Transverse colon (tissue), 4 donors: ENCODE results near the gene ANKRD24. TPM values are rescaled to one million over a fixed set of nuclear protein-coding genes. Genes with fewer than 3 reads are reported as not detected.
A peak's percentile ranks its signal among the peaks of the same experiment; 100 is the strongest.
"Not testable (repeated sequence)": the region's sequence is repeated elsewhere in the genome, so short reads cannot be mapped to it uniquely, and the experiment has no call there.

Experiments used
- DNase-seq: peaks from one replicate; pipeline ENCODE4 v3.0.0-alpha.2; 2019
- H3K27ac ChIP-seq, 4 donors: fragments of 200-600 bp; sonication (generic); 2 replicates each; pipeline ENCODE4 v1.5.1; 2016 to 2018; ENCODE audit warnings: inconsistent platforms in 4 of 4
- H3K27me3 ChIP-seq: fragments of 200-600 bp; sonication (generic); 2 replicates; pipeline ENCODE4 v1.5.1; 2017; ENCODE audit warnings: inconsistent platforms
- H3K36me3 ChIP-seq, 4 donors: fragments of 200-600 bp; sonication (generic); 2 replicates each; pipeline ENCODE4 v1.5.1; 2017 to 2019; ENCODE audit warnings: inconsistent platforms in 4 of 4
- H3K4me1 ChIP-seq, 4 donors: fragments of 200-600 bp; sonication (generic); 2 replicates each; pipeline ENCODE4 v1.5.1; 2017 to 2020; ENCODE audit warnings: inconsistent platforms in 4 of 4
- H3K4me3 ChIP-seq, 4 donors: fragments of 200-600 bp; sonication (generic); 1 replicate in 1 of 4; 2 replicates in 3 of 4; pipeline versions ENCODE4 v1.5.1 to v1.6.1; 2017 to 2019; ENCODE audit warnings: inconsistent platforms in 4 of 4
- H3K9me3 ChIP-seq, 2 donors: fragments of 200-600 bp; sonication (generic); 2 replicates each; pipeline ENCODE4 v1.5.1; 2017 to 2019; ENCODE audit warnings: inconsistent platforms in 2 of 2
- CTCF ChIP-seq, 5 experiments: fragments of 200-600 bp in 3 of 5; fragments of 450-650 bp in 2 of 5; sonication (generic) in 3 of 5; IDR thresholded peaks; 1 replicate in 2 of 5; 2 replicates in 3 of 5; pipeline ENCODE4 v1.5.1; 2016 to 2017; ENCODE audit warnings: antibody characterized with exemption in 5 of 5, inconsistent platforms in 3 of 5, mild to moderate bottlenecking in 2 of 5, moderate library complexity in 1 of 5
- EP300 ChIP-seq: sonication (generic); formaldehyde crosslinking; IDR thresholded peaks from one replicate; pipeline ENCODE4 v1.6.1; 2017; ENCODE audit warnings: antibody characterized with exemption, low read depth
- POLR2A ChIP-seq: fragments of 450-650 bp; IDR thresholded peaks from one replicate; pipeline ENCODE4 v1.6.1; 2016; ENCODE audit warnings: antibody characterized with exemption, mild to moderate bottlenecking, moderate library complexity
- POLR2AphosphoS5 ChIP-seq, 3 donors: sonication (generic); formaldehyde crosslinking; IDR thresholded peaks; one replicate each; pipeline ENCODE4 v1.6.1; 2016; ENCODE audit warnings: antibody characterized with exemption in 3 of 3
- whole genome bisulfite sequencing, 2 donors: methylation state at CpG; one replicate each; pipeline ENCODE4 v1.1.5; 2018; ENCODE audit warnings: low coverage in 1 of 2; 5-methylcytosine and 5-hydroxymethylcytosine counted together
- in situ Hi-C, 4 donors: fragments of 200-750 bp; cut with MboI; loops; one replicate each; pipeline versions ENCODE4 v1.15.0 to v1.15.1; 2017; ENCODE audit warnings: low sequenced_read_pairs in 3 of 4, low pct_ligation_motif_present in 1 of 4, low pct_unique_long_range_greater_than_20kb in 1 of 4
- intact Hi-C: fragments of 100-400 bp; cut with DNase I; formaldehyde crosslinking; loops from one replicate; pipeline ENCODE4 v1.15.1; 2023; ENCODE audit warnings: low total_unique reads
- total RNA-seq, 4 donors: library from RNA; depleted of rRNA; stranded (reverse); fragments of >200 nt; gene quantifications; one replicate each; pipeline ENCODE4 v1.1.0, GENCODE V29; 2016

The ANKRD24 gene
- total RNA-seq, 4 donors from 2014 or later = 1.2 to 6.4 (median 2.1) TPM

- TF ChIP-seq CTCF (IDR thresholded peaks at IDR 0.05) (no peak), POLR2AphosphoS5 (IDR thresholded peaks at IDR 0.05) (no peak), EP300 (no peak), POLR2A (no peak)
- peaks cover 15% of the 10 kb centered on the region for H3K27me3 ChIP-seq
- H3K4me1 ChIP-seq = no peaks in the 10 kb centered on the region
- no peaks in the 10 kb centered on the region for H3K36me3 ChIP-seq
- H3K9me3 ChIP-seq = no peaks in the 10 kb centered on the region
- WGBS, 2 donors = 93 to 100% methylated on average over 2 to 4 of the region's 4 CpGs
- H3K4me3 ChIP-seq = no peak overlapping the region
- no peak overlapping the region for H3K27ac ChIP-seq
- intact Hi-C loops = no loop called here
- DNase-seq = no peak
- in situ Hi-C loops = no loop called here
Observed at GRCh38 chr19:4238831-4239230, 56.3 kb downstream of the ANKRD24 start.

GRCh38 chr19:4241824-4242430, 59.4 kb downstream of the ANKRD24 start:
- no peaks in the 10 kb centered on the region for H3K36me3 ChIP-seq
- no peak overlapping the region for H3K4me3 ChIP-seq
- intact Hi-C loops = no loop called here
- TF ChIP-seq POLR2AphosphoS5 (IDR thresholded peaks at IDR 0.05) (no peak), POLR2A (no peak), EP300 (no peak), CTCF (IDR thresholded peaks at IDR 0.05) (no peak)
- DNase-seq = no peak
- H3K4me1 ChIP-seq = peaks cover 0 to 5% (median 4%) of the 10 kb centered on the region in 4 donors
- in situ Hi-C loops = no loop called here
- no peaks in the 10 kb centered on the region for H3K9me3 ChIP-seq
- H3K27ac ChIP-seq = peak overlapping the region in 2 of 4 donors; percentile 8 to 26
- WGBS, 2 donors = 20 to 76% methylated on average over 1 to 5 of the region's 5 CpGs
- H3K27me3 ChIP-seq = peaks cover 10% of the 10 kb centered on the region

GRCh38 chr19:4245938-4246337, 63.4 kb downstream of the ANKRD24 start:
- DNase-seq, intact Hi-C loops, H3K27ac ChIP-seq, H3K4me3 ChIP-seq, H3K9me3 ChIP-seq, H3K27me3 ChIP-seq, in situ Hi-C loops: not testable (repeated sequence)
- WGBS, 2 donors = 96 to 100% methylated on average over 4 to 6 of the region's 6 CpGs
- Histone ChIP-seq H3K4me1 (peaks cover 3 to 11% (median 8%) of the 10 kb centered on the region in 4 donors), H3K36me3 (peaks cover 0 to 20% (median 10%) of the 10 kb centered on the region in 4 donors)

GRCh38 chr19:4246767-4247593, 64.5 kb downstream of the ANKRD24 start, which contains the start of gene YJU2:
Gene YJU2 (plus strand): TSS chr19:4247080. CDS start chr19:4247147, 67 bp downstream.
- Histone ChIP-seq H3K4me1 (peaks cover 3 to 11% (median 8%) of the 10 kb centered on the region in 4 donors), H3K27me3 (no peaks in the 10 kb centered on the region), H3K27ac (peak within 1 kb of the TSS; percentile 90 to 98 (median 96)), H3K36me3 (peaks cover 0 to 30% (median 15%) of the 10 kb centered on the region in 4 donors), H3K4me3 (peak within 1 kb of the TSS; percentile 51 to 90 (median 64)), H3K9me3 (no peaks in the 10 kb centered on the region)
- 0% methylated on average over 42 of the region's 45 CpGs; no CpG with 5 or more reads in 1 of the 2 donors for WGBS, 2 donors
- intact Hi-C loops = no loop called here
- DNase-seq = peak; percentile 99
- no peak for TF ChIP-seq EP300
- peak; percentile 62 for TF ChIP-seq POLR2A
- peak; percentile 12 to 45 (median 21) for TF ChIP-seq CTCF (IDR thresholded peaks at IDR 0.05)
- peak in 2 of 3 donors; percentile 38 to 68 for TF ChIP-seq POLR2AphosphoS5 (IDR thresholded peaks at IDR 0.05)
- in situ Hi-C loops = no loop called here
